B cell (primary cell): ENCODE results near the gene DNAH2. TPM values are rescaled to one million over a fixed set of nuclear protein-coding genes. Genes with fewer than 3 reads are reported as not detected.

Source experiments
- ATAC-seq: fragments of 200-7000 bp; cut with Tn5 transposase; one replicate; pipeline ENCODE4 v1.10.0; 2021; ENCODE audit warnings: low read depth, mild to moderate bottlenecking, moderate number of reproducible peaks, moderate library complexity
- CTCF ChIA-PET: fragments of 350-600 bp; sonication (Branson Sonifier 250); formaldehyde crosslinking; loops from one replicate; lab custom pipeline; 2021; ENCODE audit warnings: antibody characterized with exemption, inconsistent platforms; lab: Charles Lee
- POLR2A ChIA-PET: fragments of 350-600 bp; sonication (Branson Sonifier 250); formaldehyde crosslinking; loops from one replicate; lab custom pipeline; 2021; ENCODE audit warnings: antibody characterized with exemption; lab: Charles Lee
- DNase-seq: peaks from one replicate; pipeline ENCODE4 v3.0.0; 2013
- H2AFZ ChIP-seq: 2 replicates; pipeline ENCODE4 v1.6.1; 2012; ENCODE audit warnings: mild to moderate bottlenecking, low read depth, low read length; ENCODE audit not compliant: insufficient read depth, poor library complexity, severe bottlenecking
- H3K27ac ChIP-seq, 2 donors: 1 replicate in 1 of 2; 2 replicates in 1 of 2; pipeline ENCODE4 v1.5.1; 2012 to 2013; ENCODE audit warnings: low read length in 2 of 2, mild to moderate bottlenecking in 2 of 2, moderate library complexity in 1 of 2
- H3K27me3 ChIP-seq, 4 experiments: fragments of 200-600 bp in 1 of 4; sonication (generic) in 1 of 4; replicated peaks in 1 of 4; 1 replicate in 2 of 4; 2 replicates in 2 of 4; pipeline versions ENCODE4 v1.6.1 to v1.7.0; 2013 to 2016; ENCODE audit warnings: low read length in 3 of 4, mild to moderate bottlenecking in 2 of 4, mixed read lengths in 1 of 4, moderate library complexity in 1 of 4; ENCODE audit not compliant: insufficient read depth in 4 of 4, control insufficient read depth in 3 of 4; ENCODE audit errors: control extremely low read depth in 1 of 4
- H3K36me3 ChIP-seq, 2 experiments: replicated peaks in 1 of 2; 1 replicate in 1 of 2; 2 replicates in 1 of 2; pipeline versions ENCODE4 v1.6.1 to v1.7.1; 2013; ENCODE audit warnings: low read length in 1 of 2; ENCODE audit not compliant: insufficient read depth in 2 of 2, control insufficient read depth in 1 of 2; ENCODE audit errors: control extremely low read depth in 1 of 2, extremely low read depth in 1 of 2
- H3K4me1 ChIP-seq, 2 donors: fragments of 200-600 bp in 1 of 2; sonication (generic) in 1 of 2; 1 replicate in 1 of 2; 2 replicates in 1 of 2; pipeline versions ENCODE4 v1.5.1 to v1.6.1; 2013 to 2017; ENCODE audit warnings: low read length in 2 of 2; ENCODE audit not compliant: control insufficient read depth in 2 of 2, insufficient read depth in 2 of 2
- H3K4me2 ChIP-seq: replicated peaks from 2 replicates; pipeline ENCODE3; 2012; ENCODE audit warnings: mild to moderate bottlenecking, low read depth, low read length; ENCODE audit not compliant: poor library complexity, severe bottlenecking
- H3K4me3 ChIP-seq, 5 experiments: fragments of 200-600 bp in 1 of 5; sonication (generic) in 1 of 5; 1 replicate in 3 of 5; 2 replicates in 2 of 5; pipeline versions ENCODE4 v1.5.1 to v1.7.0; 2011 to 2016; ENCODE audit warnings: low read length in 4 of 5, mild to moderate bottlenecking in 4 of 5, low read depth in 2 of 5, control low read depth in 1 of 5, moderate library complexity in 1 of 5; ENCODE audit not compliant: insufficient read depth in 1 of 5; ENCODE audit errors: control extremely low read depth in 1 of 5, extremely low read depth in 1 of 5
- H3K79me2 ChIP-seq: fragments of 200-600 bp; sonication (generic); one replicate; pipeline ENCODE4 v1.6.0; 2016; ENCODE audit warnings: low read length; ENCODE audit not compliant: control insufficient read depth, insufficient read depth
- H3K9ac ChIP-seq: fragments of 200-600 bp; sonication (generic); 2 replicates; pipeline ENCODE4 v1.6.1; 2017; ENCODE audit warnings: mild to moderate bottlenecking, low read length, moderate library complexity
- H3K9me3 ChIP-seq, 3 donors: one replicate each; pipeline versions ENCODE4 v1.6.1 to v1.7.1; 2013; ENCODE audit warnings: low read length in 2 of 3; ENCODE audit not compliant: control insufficient read depth in 2 of 3, insufficient read depth in 1 of 3; ENCODE audit errors: control extremely low read depth in 1 of 3
- H4K20me1 ChIP-seq: 2 replicates; pipeline ENCODE4 v1.6.0; 2012; ENCODE audit warnings: mild to moderate bottlenecking, low read length; ENCODE audit not compliant: insufficient read depth, control insufficient read depth, poor library complexity, severe bottlenecking
- H3K27ac Mint-ChIP-seq: one replicate; pipeline ENCODE4 v1.8.0; 2021; ENCODE audit warnings: mixed read lengths
- H3K27me3 Mint-ChIP-seq: one replicate; pipeline ENCODE4 v1.8.0; 2021; ENCODE audit warnings: mixed read lengths
- H3K4me1 Mint-ChIP-seq: one replicate; pipeline ENCODE4 v1.8.0; 2021; ENCODE audit warnings: mixed read lengths
- H3K4me3 Mint-ChIP-seq: one replicate; pipeline ENCODE4 v1.8.0; 2021; ENCODE audit warnings: mixed read lengths
- H3K9me3 Mint-ChIP-seq: one replicate; pipeline ENCODE4 v1.8.0; 2022; ENCODE audit warnings: mixed read lengths; ENCODE audit not compliant: insufficient read depth
- EZH2 ChIP-seq: IDR thresholded peaks from 2 replicates; pipeline ENCODE4 v1.6.1; 2012; ENCODE audit warnings: borderline replicate concordance, low read depth, mild to moderate bottlenecking, moderate library complexity, low read length; ENCODE audit not compliant: insufficient read depth, poor library complexity, severe bottlenecking
- WGBS: methylation state at CpG from one replicate; pipeline ENCODE4 v1.1.5; 2013; ENCODE audit warnings: missing lambda C conversion rate; ENCODE audit not compliant: insufficient coverage; 5-methylcytosine and 5-hydroxymethylcytosine counted together
- intact Hi-C: fragments of 100-400 bp; cut with micrococcal nuclease; formaldehyde crosslinking; loops from one replicate; pipeline ENCODE4 v1.10.0; 2022
- polyA plus RNA-seq: library from polyadenylated mRNA; depleted of rRNA; stranded (reverse); fragments of >200 nt; gene quantifications from 2 replicates; pipeline ENCODE4 v1.2.3, GENCODE V29; 2012
- total RNA-seq, 2 donors: library from RNA; stranded (reverse); fragments of 120-200 nt in 1 of 2; gene quantifications; 1 replicate in 1 of 2; 2 replicates in 1 of 2; pipeline versions ENCODE4 v1.2.3 to v1.2.4, GENCODE V29; 2013 to 2022
- TF ChIP-seq, protein P1 (sequence below): fragments of 200-600 bp; IDR thresholded peaks from one replicate; pipeline ENCODE4 v1.8.0; 2022; ENCODE audit warnings: antibody characterized with exemption, mild to moderate bottlenecking

DNAH2 gene
- total and polyA plus RNA-seq, 2 donors (not counting 1 experiment from before 2014, with no cell fraction given): 0.03 TPM; not detected in 1

DNA sequence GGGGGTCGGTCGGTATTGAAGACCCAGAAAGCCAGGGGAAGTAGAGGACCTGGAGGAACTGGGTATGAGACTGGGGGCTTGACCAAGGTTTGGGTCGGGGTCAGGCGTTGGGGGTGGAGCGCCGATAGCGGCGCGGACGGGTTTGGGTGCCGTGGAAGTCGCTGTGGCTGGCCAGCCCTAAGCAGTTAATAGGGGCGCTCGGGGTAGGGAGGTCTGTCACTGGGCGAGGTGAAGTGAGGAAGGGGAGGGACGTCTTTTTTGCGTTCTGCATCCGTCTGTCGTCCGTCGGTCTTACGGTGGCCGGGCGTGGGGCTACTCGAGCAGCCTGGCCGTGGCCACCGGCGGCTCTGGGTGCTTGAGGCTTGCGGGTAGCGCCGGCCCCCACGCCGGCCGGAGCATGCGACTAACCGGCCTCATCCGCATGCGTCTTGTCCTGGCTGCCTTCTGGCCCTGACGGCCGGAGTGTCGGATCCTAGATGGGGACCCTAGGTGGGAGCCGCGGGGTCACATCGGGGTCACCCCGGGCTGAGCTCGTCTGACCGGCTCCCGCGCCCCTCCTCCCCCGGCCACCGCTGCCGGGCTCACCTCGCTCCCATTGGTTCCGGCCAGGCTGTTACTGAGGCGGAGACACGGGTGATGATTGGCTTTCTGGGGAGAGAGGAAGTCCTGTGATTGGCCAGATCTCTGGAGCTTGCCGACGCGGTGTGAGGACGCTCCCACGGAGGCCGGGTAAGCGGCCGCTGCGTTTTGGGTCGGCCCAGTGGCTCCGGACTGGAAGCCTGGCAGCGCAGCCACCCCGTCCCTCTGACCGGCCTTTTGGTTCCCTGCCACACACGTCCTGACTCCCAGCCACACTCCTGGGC is 127.0 kb downstream of the DNAH2 start:
- H4K20me1 ChIP-seq: peaks cover 59% of the 10 kb centered on the region
- peaks cover 31% of the 10 kb centered on the region for H3K79me2 ChIP-seq
- DNase-seq (peak; percentile 93), ATAC-seq (peak; percentile 41)
- no peaks in the 10 kb centered on the region for H3K27me3 ChIP-seq
- H2AFZ ChIP-seq: no peak overlapping the region
- peak overlapping the region; percentile 100 for H3K27ac ChIP-seq
- H3K4me2 ChIP-seq: peak overlapping the region; percentile 100
- Mint-ChIP-seq H3K9me3 (no peaks in the 10 kb centered on the region), H3K27me3 (no peaks in the 10 kb centered on the region), H3K27ac (peak overlapping the region; percentile 100), H3K4me3 (peak overlapping the region; percentile 100), H3K4me1 (peaks cover 39% of the 10 kb centered on the region)
- CTCF ChIA-PET: interaction anchor here (0.7 to 5.7 kb wide), 11 partner anchors 10 to 144 kb away, joined by 3 to 53 read pairs (median 4); partner anchors contain the start of genes CYB5D1, KDM6B and NAA38
- peaks cover 20 to 49% of the 10 kb centered on the region in 2 donors for H3K4me1 ChIP-seq
- peak overlapping the region; percentile 100 for H3K9ac ChIP-seq
- POLR2A ChIA-PET: interaction anchor here (0.6 to 1.7 kb wide), 11 partner anchors 9 to 451 kb away, joined by 3 to 14 read pairs (median 5); partner anchors contain the start of genes CNTROB, CYB5D1, KDM6B and NAA38
- H3K36me3 ChIP-seq: peaks cover 0 to 27% of the 10 kb centered on the region in 2 experiments
- no peaks in the 10 kb centered on the region for H3K9me3 ChIP-seq
- TF ChIP-seq, protein P1, sequence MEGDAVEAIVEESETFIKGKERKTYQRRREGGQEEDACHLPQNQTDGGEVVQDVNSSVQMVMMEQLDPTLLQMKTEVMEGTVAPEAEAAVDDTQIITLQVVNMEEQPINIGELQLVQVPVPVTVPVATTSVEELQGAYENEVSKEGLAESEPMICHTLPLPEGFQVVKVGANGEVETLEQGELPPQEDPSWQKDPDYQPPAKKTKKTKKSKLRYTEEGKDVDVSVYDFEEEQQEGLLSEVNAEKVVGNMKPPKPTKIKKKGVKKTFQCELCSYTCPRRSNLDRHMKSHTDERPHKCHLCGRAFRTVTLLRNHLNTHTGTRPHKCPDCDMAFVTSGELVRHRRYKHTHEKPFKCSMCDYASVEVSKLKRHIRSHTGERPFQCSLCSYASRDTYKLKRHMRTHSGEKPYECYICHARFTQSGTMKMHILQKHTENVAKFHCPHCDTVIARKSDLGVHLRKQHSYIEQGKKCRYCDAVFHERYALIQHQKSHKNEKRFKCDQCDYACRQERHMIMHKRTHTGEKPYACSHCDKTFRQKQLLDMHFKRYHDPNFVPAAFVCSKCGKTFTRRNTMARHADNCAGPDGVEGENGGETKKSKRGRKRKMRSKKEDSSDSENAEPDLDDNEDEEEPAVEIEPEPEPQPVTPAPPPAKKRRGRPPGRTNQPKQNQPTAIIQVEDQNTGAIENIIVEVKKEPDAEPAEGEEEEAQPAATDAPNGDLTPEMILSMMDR: no peak
- TF ChIP-seq EZH2: no peak
- intact Hi-C loops: loop anchor here (1.0 to 10.0 kb wide), 4 partner anchors 9 to 230 kb away; partner anchors contain the start of genes FXR2, NAA38, TP53 and WRAP53
- H3K4me3 ChIP-seq: peak overlapping the region; percentile 67 to 95 (median 93)
- under 1% methylated on average over 71 of the region's 71 CpGs for WGBS
